HG03460 (cell line): ENCODE measurements around the gene LIN7A.
"Not testable (repeated sequence)": the region's sequence is repeated elsewhere in the genome, so short reads cannot be mapped to it uniquely, and the experiment has no call there.

Source experiments
- ATAC-seq: cut with Tn5 transposase; IDR thresholded peaks from one replicate; pipeline ENCODE4 v1.9.1; 2021; ENCODE audit not compliant: unreplicated experiment

Gene LIN7A

DNA sequence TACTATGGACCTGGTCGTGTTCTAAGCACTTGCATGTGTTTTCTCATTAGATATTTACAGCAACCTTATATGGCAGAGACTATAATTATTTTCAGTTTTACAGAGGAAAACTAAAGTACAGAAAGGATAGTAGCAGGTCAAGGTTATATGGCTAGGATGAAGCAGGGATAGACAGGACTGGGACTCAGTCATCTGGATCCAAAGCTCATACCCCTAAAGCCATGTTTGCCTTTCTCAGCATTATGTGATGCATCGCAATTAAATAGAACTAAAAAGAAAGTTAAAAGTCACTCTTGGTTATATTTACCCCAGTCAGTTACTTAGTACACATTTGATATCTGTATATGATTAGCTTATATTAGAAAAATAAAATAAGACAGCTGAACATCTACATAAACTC is 13.3 kb downstream of the LIN7A start:
- ATAC-seq = no peak

GRCh38 chr12:80920006-80920405 is 17.7 kb downstream of the LIN7A start:
- no peak for ATAC-seq

- no peak for ATAC-seq
Measured at GRCh38 chr12:80917651-80918050, 20.1 kb downstream of the LIN7A start.

DNA sequence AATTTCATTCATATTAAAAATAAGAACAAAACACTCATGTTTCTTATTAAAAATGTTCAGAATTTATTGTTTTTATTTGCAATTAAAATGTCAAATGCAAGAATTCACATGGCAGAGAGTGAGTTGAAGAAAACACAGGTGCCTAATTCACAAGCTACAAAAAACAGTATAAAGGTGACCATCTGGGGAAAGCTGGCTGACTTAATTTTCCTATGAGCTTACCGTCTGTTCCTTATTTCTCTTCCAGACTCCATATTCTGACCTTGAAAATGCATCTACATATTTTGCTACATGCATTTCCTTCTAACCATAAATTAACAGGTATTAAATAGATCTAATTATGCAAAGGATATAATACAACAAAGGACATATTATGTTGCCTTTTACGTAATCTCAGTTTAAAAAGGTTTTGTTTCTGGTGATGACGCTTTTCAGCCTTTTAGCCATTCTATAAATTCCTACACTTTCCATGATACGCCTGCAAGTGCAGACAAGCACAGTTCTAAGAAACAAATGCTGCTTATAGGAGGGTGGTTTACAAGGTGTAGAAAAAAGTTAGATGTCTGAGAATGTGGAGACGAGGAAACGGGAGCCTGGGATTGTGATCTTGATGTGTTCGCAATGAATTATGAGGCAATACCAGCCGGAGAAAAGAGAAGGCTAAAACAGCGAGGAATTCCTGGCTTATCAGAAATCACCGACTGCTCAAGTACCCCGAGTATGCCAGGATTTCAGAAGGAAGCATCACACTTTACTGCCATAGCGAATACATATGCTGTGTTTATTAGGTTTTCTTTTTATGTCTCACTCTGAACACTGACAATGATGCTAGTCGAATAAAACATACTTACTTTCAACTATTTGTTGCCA is 24.6 kb downstream of the LIN7A start:
- no peak for ATAC-seq

DNA sequence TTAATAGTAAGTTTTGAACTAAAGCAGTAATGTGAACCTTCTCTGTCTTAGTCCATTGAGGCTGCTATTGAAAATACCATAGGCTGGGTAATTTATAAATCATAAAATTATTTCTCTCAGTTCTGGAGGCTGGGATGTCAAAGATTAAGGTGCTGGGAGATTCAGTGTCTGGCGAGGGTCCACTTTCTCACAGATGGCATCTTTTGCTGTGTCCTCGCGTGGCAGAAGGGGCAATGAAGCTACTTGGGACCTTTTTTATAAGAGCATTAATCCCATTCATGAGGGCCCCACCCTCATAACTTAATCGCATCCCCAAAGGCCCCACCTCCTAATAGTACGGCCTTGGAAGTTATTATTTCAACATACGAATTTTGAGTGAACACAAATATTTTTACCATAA is 28.4 kb downstream of the LIN7A start:
- ATAC-seq = no peak

DNA sequence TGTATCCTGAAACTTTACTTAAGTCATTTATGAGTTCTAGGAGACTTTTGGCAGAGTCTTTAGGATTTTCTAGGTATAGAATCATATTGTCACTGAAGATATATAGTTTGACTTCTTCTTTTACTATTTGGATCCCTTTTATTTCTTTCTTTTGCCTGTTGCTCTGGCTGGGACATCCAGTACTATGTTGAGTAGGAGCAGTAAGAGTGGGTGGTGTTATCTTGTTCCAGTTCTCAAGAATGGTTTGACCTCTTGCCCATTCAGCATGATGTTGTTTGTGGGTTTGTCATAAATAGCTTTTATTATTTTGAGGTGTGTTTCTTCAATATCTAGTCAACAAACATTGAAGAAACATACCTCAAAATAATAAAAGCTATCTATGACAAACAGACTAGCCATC is 35.0 kb downstream of the LIN7A start:
- ATAC-seq = no peak

DNA sequence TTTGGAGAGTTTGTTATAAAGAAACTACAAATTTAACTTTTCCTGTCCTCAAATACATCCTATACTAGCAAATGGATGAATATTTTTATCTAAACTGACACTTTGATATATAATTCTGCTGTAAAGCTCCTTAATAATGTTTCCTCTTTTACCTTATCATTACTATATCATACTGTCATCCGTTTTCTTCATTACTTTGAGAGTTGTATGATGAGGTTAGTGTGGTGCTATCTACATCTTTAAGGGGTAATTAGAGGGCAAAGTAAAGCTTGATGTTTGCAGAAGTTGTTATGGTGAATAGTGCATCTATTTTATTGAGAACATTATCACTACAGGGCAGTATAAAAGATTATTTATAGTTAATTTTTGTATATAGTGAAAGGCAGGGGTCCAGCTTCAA is 36.1 kb downstream of the LIN7A start:
- no peak for ATAC-seq

GRCh38 chr12:80895240-80895639 is 42.5 kb downstream of the LIN7A start:
- no peak for ATAC-seq

GRCh38 chr12:80894179-80894578 is 43.6 kb downstream of the LIN7A start:
- no peak for ATAC-seq

- ATAC-seq = no peak
Measured at GRCh38 chr12:80892597-80893445, 44.9 kb downstream of the LIN7A start.

GRCh38 chr12:80884651-80885050 is 53.1 kb downstream of the LIN7A start:
- no peak for ATAC-seq

GRCh38 chr12:80881106-80881505 is 56.6 kb downstream of the LIN7A start:
- ATAC-seq = no peak

- ATAC-seq = not testable (repeated sequence)
Measured at GRCh38 chr12:80878452-80878851, 59.3 kb downstream of the LIN7A start.

DNA sequence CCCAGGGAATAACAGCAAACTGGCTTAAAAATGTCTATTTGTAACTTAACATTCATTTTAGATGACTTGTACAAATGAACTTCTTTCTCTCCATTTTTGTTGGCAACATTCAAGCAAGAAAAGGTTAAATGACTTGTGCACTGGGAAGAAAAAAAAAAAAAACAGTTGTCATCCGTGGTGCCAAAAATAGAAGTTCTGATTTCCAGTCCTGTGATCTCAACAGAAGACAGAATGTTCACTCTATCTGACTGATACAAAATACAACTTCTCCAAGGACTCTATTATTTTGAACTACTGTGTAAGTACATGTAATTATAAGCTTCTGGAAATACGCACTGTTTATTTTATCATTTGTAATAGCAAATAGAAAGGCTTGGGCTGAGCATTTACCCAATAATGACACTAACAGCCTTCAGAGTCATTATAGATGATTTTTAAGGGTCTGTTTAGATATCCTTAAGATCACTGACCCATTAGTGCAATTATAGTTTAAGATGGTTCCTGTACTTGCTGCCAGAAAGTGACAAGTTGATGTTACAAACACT is 59.9 kb downstream of the LIN7A start:
- ATAC-seq = no peak

DNA sequence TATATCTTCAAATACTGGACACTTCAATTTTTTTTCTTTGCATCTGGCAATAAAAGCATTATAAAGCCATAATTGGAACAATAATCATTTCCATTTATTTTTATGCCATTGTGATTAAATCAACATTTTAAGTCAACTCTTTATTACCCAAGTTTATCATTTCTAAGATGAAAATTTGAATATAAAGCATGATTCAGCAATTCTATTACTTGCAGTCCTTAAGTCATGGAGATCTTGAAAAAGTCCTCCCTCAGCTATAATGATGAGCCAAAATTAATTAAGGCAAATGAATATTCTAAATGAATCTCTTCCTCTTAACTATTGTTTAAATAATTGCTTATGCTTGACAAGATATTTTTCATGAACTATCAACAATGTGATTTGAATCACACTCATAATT is 65.7 kb downstream of the LIN7A start:
- no peak for ATAC-seq

DNA sequence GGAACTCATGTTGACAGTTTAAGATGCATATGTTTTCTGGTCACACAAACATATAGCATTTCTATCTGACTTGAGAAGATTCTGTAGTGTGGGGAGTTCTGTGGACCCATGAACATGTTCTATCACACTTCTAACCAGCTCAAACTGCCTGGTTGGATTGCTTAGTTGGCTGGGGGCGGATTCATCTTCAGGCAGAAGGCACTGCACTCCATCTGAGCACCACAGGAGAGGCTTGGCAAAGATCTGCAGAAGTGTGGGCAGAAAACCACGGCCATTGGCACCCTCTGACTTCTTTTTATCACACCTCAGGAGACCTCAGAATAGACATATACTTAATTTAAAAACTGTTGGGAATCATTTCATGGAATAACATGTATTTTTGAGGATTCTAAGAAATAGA is 68.5 kb downstream of the LIN7A start:
- ATAC-seq = no peak

- ATAC-seq = no peak
Measured at GRCh38 chr12:80868576-80868975, 69.2 kb downstream of the LIN7A start.

- ATAC-seq = no peak
Measured at GRCh38 chr12:80867941-80868340, 69.8 kb downstream of the LIN7A start.

GRCh38 chr12:80864046-80864735 is 73.5 kb downstream of the LIN7A start:
- no peak for ATAC-seq

- ATAC-seq = no peak
Measured at GRCh38 chr12:80862531-80862930, 75.2 kb downstream of the LIN7A start.
